Parathyroid adenoma (tissue), 2 donors: ENCODE data around the gene RNFT2.

ENCODE experiments used
- H2AFZ ChIP-seq: fragments of 300-600 bp; sonication (generic); one replicate; pipeline ENCODE4 v1.7.0; 2017; ENCODE audit warnings: antibody characterized with exemption, mild to moderate bottlenecking
- H3K27ac ChIP-seq: fragments of 300-600 bp; sonication (generic); one replicate; pipeline ENCODE4 v1.7.0; 2017
- H3K27me3 ChIP-seq: fragments of 300-600 bp; sonication (generic); one replicate; pipeline ENCODE4 v1.7.0; 2017; ENCODE audit warnings: low read length; ENCODE audit not compliant: control insufficient read depth, insufficient read depth
- H3K36me3 ChIP-seq: fragments of 300-600 bp; sonication (generic); one replicate; pipeline ENCODE4 v1.7.0; 2017; ENCODE audit warnings: low read length; ENCODE audit not compliant: control insufficient read depth, insufficient read depth
- H3K4me1 ChIP-seq: fragments of 300-600 bp; sonication (generic); one replicate; pipeline ENCODE4 v1.7.0; 2017; ENCODE audit warnings: control low read depth
- H3K4me2 ChIP-seq: fragments of 300-600 bp; sonication (generic); one replicate; pipeline ENCODE4 v1.7.0; 2017; ENCODE audit warnings: low read length
- H3K4me3 ChIP-seq: fragments of 300-600 bp; sonication (generic); one replicate; pipeline ENCODE4 v1.7.0; 2017; ENCODE audit warnings: low read depth, low read length
- H3K79me2 ChIP-seq: fragments of 300-600 bp; sonication (generic); one replicate; pipeline ENCODE4 v1.7.0; 2017; ENCODE audit warnings: control low read depth
- H3K9ac ChIP-seq: fragments of 300-600 bp; sonication (generic); one replicate; pipeline ENCODE4 v1.7.0; 2017; ENCODE audit warnings: mild to moderate bottlenecking
- H3K9me3 ChIP-seq: fragments of 300-600 bp; sonication (generic); one replicate; pipeline ENCODE4 v1.7.0; 2017; ENCODE audit warnings: low read length; ENCODE audit not compliant: control insufficient read depth
- CTCF ChIP-seq: fragments of 300-600 bp; sonication (generic); IDR thresholded peaks from one replicate; pipeline ENCODE4 v1.7.0; 2017; ENCODE audit warnings: antibody characterized with exemption, mild to moderate bottlenecking
- donor health status: primary hyperparathyroidism.

The RNFT2 gene

DNA sequence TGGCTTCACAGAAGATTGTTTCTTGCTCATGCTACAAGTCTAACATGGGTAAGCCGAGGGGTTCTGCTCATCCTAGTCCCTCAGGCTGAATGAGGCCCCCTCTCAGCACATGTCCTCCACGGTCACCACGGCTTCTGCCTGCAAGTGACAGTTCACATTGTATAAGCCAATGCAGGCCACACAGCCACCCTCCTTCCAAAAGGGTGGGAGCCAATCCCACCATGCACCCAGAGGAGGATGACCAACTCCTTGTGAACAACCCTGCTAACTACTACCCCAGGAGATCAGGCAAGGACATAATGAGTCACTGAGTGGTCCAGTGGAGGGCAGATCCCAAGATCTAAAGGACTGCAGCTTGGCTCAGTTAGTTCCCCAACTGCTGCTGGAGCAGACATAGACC, 6.3 kb upstream of the RNFT2 start:
- Histone ChIP-seq H3K27me3 (no peaks in the 10 kb centered on the region), H3K9ac (no peak overlapping the region), H3K9me3 (no peaks in the 10 kb centered on the region), H2AFZ (no peak overlapping the region), H3K79me2 (peaks cover 9% of the 10 kb centered on the region), H3K4me3 (no peak overlapping the region), H3K4me1 (peaks cover 3% of the 10 kb centered on the region), H3K27ac (no peak overlapping the region), H3K36me3 (no peaks in the 10 kb centered on the region), H3K4me2 (no peak overlapping the region)
- no peak for TF ChIP-seq CTCF

DNA sequence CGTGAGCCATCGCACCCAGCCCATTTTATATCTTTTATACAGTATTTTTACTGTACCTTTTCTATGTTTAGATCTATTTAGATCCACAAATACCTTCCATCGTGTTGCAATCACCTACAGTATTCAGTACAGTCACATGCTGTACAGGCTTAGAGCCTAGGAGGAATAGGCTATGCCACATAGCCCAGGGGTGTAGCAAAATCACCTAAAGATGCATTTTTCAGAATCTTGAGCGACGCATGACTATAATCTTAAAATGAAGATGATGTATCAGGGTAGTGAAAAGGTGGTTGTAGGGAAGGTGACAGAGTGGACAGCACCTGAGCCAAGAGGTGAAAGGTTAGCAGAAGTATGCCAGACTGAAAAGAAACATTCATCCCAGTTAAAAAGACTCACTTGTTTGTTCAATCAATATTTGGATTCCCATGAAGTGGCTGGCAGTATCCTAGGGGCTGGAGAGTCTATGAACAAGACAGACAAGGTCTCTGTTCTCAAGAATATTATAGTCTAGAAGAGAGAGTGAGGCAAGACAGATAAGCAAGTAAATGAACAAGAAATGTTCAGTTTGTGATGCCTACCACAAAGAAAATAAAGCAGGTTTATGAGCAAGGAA, 3.9 kb upstream of the RNFT2 start:
- TF ChIP-seq CTCF: no peak
- H3K79me2 ChIP-seq: peaks cover 16% of the 10 kb centered on the region
- H3K36me3 ChIP-seq: no peaks in the 10 kb centered on the region
- no peak overlapping the region for H3K27ac ChIP-seq
- no peak overlapping the region for H3K4me2 ChIP-seq
- H3K4me1 ChIP-seq: peaks cover 3% of the 10 kb centered on the region
- no peak overlapping the region for H3K4me3 ChIP-seq
- H2AFZ ChIP-seq: no peak overlapping the region
- no peaks in the 10 kb centered on the region for H3K27me3 ChIP-seq
- no peaks in the 10 kb centered on the region for H3K9me3 ChIP-seq
- H3K9ac ChIP-seq: no peak overlapping the region

GRCh38 chr12:116735084-116735483, 3.0 kb upstream of the RNFT2 start:
- no peak overlapping the region for H3K27ac ChIP-seq
- no peaks in the 10 kb centered on the region for H3K9me3 ChIP-seq
- H3K36me3 ChIP-seq: no peaks in the 10 kb centered on the region
- peaks cover 16% of the 10 kb centered on the region for H3K79me2 ChIP-seq
- no peaks in the 10 kb centered on the region for H3K27me3 ChIP-seq
- no peak overlapping the region for H3K9ac ChIP-seq
- no peak overlapping the region for H3K4me2 ChIP-seq
- no peak for TF ChIP-seq CTCF
- peaks cover 3% of the 10 kb centered on the region for H3K4me1 ChIP-seq
- H2AFZ ChIP-seq: no peak overlapping the region
- H3K4me3 ChIP-seq: no peak overlapping the region

GRCh38 chr12:116735951-116736599, 2.0 kb upstream of the RNFT2 start:
- no peak overlapping the region for H3K27ac ChIP-seq
- H3K27me3 ChIP-seq: no peaks in the 10 kb centered on the region
- peaks cover 3% of the 10 kb centered on the region for H3K4me1 ChIP-seq
- peak overlapping the region; percentile 68 for H2AFZ ChIP-seq
- H3K4me3 ChIP-seq: no peak overlapping the region
- H3K36me3 ChIP-seq: no peaks in the 10 kb centered on the region
- H3K9me3 ChIP-seq: no peaks in the 10 kb centered on the region
- H3K79me2 ChIP-seq: peaks cover 12% of the 10 kb centered on the region
- no peak overlapping the region for H3K9ac ChIP-seq
- H3K4me2 ChIP-seq: peak overlapping the region; percentile 84
- no peak for TF ChIP-seq CTCF
